ENCODE results near the gene LIMS3.
"Not testable (repeated sequence)": the region's sequence is repeated elsewhere in the genome, so short reads cannot be mapped to it uniquely, and the experiment has no call there.

DNA sequence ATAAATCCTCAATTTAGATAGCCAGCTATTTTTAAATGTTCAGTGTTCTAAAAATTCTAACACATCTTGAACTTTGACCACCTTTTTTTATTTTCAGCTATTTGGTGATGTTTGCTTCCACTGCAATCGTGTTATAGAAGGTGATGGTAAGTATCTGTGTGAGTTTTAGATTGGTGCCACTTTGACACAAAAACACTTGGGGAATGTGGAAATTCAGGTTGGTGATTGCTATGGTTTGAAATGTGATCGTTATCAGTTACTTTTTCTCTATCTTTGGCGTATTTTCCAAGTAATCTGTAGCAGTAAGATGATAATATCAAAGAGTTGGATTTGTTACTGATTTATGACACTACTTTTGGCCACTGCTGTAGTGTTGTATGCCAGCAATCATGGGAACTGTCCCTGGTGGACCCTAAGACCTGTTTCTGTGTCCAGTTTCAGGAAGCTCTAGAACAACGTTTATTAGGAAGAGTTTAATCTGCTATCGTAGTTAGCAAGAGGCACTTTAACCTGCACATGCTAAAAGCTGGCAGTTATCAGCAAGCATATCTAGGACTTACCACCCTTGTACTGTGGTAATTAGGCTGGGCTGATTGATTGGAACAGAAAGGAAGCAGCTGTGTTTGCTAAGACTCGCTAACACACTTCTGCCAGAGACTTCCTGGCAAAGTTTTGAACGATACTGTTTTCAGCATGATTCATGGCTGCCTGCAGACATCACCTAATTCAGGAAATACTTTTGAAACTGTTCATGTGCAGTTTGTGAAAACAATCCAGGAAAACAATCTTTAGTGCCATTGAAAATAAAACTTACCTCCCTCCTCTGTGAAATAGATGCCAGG, 23.3 kb downstream of the LIMS3 start:
- TF ChIP-seq, protein P1, sequence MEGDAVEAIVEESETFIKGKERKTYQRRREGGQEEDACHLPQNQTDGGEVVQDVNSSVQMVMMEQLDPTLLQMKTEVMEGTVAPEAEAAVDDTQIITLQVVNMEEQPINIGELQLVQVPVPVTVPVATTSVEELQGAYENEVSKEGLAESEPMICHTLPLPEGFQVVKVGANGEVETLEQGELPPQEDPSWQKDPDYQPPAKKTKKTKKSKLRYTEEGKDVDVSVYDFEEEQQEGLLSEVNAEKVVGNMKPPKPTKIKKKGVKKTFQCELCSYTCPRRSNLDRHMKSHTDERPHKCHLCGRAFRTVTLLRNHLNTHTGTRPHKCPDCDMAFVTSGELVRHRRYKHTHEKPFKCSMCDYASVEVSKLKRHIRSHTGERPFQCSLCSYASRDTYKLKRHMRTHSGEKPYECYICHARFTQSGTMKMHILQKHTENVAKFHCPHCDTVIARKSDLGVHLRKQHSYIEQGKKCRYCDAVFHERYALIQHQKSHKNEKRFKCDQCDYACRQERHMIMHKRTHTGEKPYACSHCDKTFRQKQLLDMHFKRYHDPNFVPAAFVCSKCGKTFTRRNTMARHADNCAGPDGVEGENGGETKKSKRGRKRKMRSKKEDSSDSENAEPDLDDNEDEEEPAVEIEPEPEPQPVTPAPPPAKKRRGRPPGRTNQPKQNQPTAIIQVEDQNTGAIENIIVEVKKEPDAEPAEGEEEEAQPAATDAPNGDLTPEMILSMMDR (IDR thresholded peaks at IDR 0.05; ENCODE audit: insufficient read depth, low read length), result not testable (repeated sequence)
- not testable (repeated sequence) for TF ChIP-seq GABPA (IDR thresholded peaks at IDR 0.05; ENCODE audit: low read depth)
